ENCODE measurements around the gene FGF18. TPM values are rescaled to one million over a fixed set of nuclear protein-coding genes. Genes with fewer than 3 reads are reported as not detected.
"Not testable (repeated sequence)": the region's sequence is repeated elsewhere in the genome, so short reads cannot be mapped to it uniquely, and the experiment has no call there.

FGF18 gene, protein sequence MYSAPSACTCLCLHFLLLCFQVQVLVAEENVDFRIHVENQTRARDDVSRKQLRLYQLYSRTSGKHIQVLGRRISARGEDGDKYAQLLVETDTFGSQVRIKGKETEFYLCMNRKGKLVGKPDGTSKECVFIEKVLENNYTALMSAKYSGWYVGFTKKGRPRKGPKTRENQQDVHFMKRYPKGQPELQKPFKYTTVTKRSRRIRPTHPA
- total RNA-seq (under 1 TPM; 0.38 to 0.42 TPM), polyA plus RNA-seq (not detected), total RNA-seq (0.06 to 1.5 (median 0.20) reads per million in 6 experiments)

DNA sequence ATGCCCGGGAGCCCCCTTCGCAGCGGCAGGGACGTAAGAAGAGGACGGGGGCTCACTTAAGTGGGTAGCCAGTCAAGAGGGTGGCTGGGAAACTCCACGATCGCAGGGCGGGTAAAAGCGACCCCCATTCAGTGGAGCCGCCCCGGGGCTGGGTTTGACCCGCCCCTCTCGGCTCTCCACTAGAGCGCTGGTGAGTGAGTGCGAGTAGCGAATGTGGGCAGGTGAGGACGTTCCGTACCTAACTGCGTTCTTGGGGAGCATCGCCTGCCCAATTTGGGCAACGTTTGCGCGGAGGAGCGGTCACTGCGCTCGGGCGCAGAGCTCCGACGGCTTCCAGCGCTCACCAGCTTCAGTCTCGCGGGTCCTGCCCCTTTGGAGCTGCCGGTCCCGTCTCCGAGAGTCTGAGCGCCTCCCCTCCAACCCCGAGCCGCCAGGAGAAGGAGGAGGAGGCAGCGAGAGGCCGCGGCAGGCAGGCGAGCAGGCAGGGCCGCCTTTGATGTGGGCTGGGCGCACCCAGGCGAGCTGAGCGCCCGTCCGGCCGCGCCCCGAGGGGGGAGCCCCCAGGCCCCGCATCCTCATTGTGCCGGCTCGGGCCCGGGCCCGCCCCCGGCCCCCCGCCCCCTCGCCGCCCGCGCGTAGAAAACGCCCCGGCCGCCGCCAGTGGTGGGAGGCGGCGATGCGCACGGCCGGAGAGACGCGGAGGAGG lies at the start of gene FGF18:
FGF18 (plus strand) TSS at position 666 of the 706 bp plus-strand sequence. CDS start 553 bp downstream, outside the sequence.
- peaks cover 6 to 37% (median 22%) of the 10 kb centered on the region in 5 donors for H3K27me3 Mint-ChIP-seq
- H3K9me3 Mint-ChIP-seq = no peaks in the 10 kb centered on the region
- POLR2A ChIA-PET = interaction anchor here (0.5 to 1.3 kb wide), 3 partner anchors 30 to 495 kb away, joined by 3 to 5 read pairs (median 3); partner anchors contain the start of gene NPM1
- H3K4me1 Mint-ChIP-seq = peaks cover 10 to 15% (median 13%) of the 10 kb centered on the region in 4 donors
- H3K4me3 Mint-ChIP-seq = peak within 1 kb of the TSS; percentile 72 to 90 (median 84)
- peak; percentile 31 to 46 for ATAC-seq
- H3K27ac Mint-ChIP-seq = peak within 1 kb of the TSS in 2 of 10 donors; percentile 21 to 71
- peaks cover 0 to 1% (median 0%) of the 10 kb centered on the region in 3 donors for H3K36me3 Mint-ChIP-seq
- DNase-seq = peak in 7 of 10 donors; percentile 11 to 48 (median 22)

- Mint-ChIP-seq H3K27me3 (peaks cover 5 to 18% (median 12%) of the 10 kb centered on the region in 5 donors), H3K27ac (no peak overlapping the region), H3K4me1 (peaks cover 0 to 1% (median 0%) of the 10 kb centered on the region in 4 donors), H3K36me3 (no peaks in the 10 kb centered on the region), H3K4me3 (no peak overlapping the region), H3K9me3 (no peaks in the 10 kb centered on the region)
- DNase-seq (no peak), ATAC-seq (no peak)
- POLR2A ChIA-PET = no interaction called here
Observed at GRCh38 chr5:171369898-171370297, 49.5 kb upstream of the FGF18 start.

GRCh38 chr5:171370881-171371280 lies 48.6 kb upstream of the FGF18 start:
- H3K36me3 Mint-ChIP-seq, H3K27me3 Mint-ChIP-seq, DNase-seq, ATAC-seq, H3K4me3 Mint-ChIP-seq, H3K9me3 Mint-ChIP-seq, H3K27ac Mint-ChIP-seq, H3K4me1 Mint-ChIP-seq, POLR2A ChIA-PET: not testable (repeated sequence)

DNA sequence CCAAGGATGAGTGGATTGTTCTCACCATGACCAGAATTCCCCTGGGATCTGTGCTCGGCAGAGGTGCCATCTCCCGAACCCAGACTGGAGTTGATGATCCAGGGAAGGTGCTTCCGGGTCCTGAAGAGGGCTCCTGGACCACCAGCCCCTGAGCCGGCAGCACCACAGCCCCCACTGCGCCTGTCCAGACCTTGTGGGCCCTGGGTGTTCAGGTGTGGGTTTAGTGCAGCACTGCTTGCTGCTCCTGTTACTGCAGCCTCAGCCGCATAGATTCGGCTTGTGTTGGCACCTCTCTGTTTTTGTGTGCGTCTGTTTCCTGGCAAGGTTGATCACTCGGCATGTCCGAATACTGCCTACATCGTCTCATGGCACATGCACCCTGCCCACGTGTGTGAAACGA lies 48.1 kb upstream of the FGF18 start:
- DNase-seq (no peak), ATAC-seq (no peak)
- Mint-ChIP-seq H3K27ac (no peak overlapping the region), H3K9me3 (no peaks in the 10 kb centered on the region), H3K4me3 (no peak overlapping the region), H3K36me3 (no peaks in the 10 kb centered on the region), H3K4me1 (peaks cover 0 to 1% (median 0%) of the 10 kb centered on the region in 4 donors), H3K27me3 (peaks cover 2 to 7% (median 7%) of the 10 kb centered on the region in 5 donors)
- POLR2A ChIA-PET = no interaction called here

DNA sequence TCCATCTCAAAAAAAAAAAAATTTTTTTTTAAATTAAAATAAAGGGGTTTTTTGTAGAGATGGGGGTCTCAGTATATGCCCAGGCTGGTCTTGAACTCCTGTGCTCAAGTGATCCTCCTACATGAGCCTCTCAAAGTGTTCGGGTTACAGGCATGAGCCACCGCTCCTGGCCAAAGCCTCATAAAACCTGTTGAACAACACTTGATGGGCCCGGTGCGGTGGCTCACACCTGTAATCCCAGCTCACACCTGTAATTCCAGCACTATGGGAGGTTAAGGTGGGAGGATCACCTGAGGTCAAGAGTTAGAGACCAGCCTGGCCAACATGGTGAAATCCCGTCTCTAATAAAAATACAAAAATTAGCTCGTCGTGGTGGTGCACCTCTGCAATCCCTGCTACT lies 39.5 kb upstream of the FGF18 start:
- Mint-ChIP-seq H3K36me3 (no peaks in the 10 kb centered on the region), H3K9me3 (no peaks in the 10 kb centered on the region), H3K27me3 (no peaks in the 10 kb centered on the region), H3K4me1 (no peaks in the 10 kb centered on the region), H3K4me3 (no peak overlapping the region), H3K27ac (no peak overlapping the region)
- DNase-seq = no peak
- no peak for ATAC-seq
- POLR2A ChIA-PET = interaction anchor here (0.5 to 0.7 kb wide), 2 partner anchors 22 to 34 kb away, joined by 3 to 10 read pairs; no protein-coding TSS in a partner anchor

GRCh38 chr5:171384416-171384815 lies 35.0 kb upstream of the FGF18 start:
- H3K27ac Mint-ChIP-seq, H3K27me3 Mint-ChIP-seq, H3K9me3 Mint-ChIP-seq, ATAC-seq, H3K36me3 Mint-ChIP-seq, H3K4me3 Mint-ChIP-seq, DNase-seq, POLR2A ChIA-PET: not testable (repeated sequence)
- H3K4me1 Mint-ChIP-seq = peaks cover 14 to 32% (median 20%) of the 10 kb centered on the region in 4 donors

- Mint-ChIP-seq H3K36me3 (peaks cover 0 to 11% (median 8%) of the 10 kb centered on the region in 3 donors), H3K4me3 (peak overlapping the region in 1 of 10 donors; percentile 4), H3K4me1 (peaks cover 16 to 38% (median 25%) of the 10 kb centered on the region in 4 donors)
- H3K9me3 Mint-ChIP-seq, DNase-seq, H3K27me3 Mint-ChIP-seq, ATAC-seq, POLR2A ChIA-PET, H3K27ac Mint-ChIP-seq: not testable (repeated sequence)
Observed at GRCh38 chr5:171384999-171385398, 34.4 kb upstream of the FGF18 start.

DNA sequence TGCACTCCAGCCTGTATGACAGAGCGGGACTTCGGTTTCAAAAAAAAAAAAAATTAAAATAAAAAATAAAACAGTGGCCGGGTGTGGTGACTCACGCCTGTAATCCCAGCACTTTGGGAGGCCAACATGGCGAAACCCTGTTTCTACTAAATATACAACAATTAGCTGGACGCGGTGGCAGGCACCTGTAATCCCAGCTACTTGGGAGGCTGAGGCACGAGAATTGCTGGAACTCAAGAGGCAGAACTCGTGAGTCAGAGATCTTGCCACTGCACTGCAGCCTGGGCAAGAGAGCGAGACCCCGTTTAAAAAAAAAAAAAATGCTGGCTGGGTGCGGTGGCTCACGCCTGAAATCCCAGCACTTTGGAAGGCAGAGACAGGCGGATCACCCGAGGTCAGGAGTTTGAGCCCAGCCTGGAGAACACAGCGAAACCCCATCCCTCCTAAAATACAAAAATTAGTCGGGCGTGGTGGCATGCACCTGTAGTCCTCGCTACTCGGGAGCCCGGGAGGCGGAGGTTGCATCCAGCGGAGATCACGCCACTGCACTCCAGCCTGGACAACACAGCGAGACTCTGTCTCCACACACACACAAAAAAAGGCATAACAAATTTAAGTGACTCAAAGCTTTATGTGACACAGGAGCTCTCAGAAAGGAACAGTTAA lies 33.3 kb upstream of the FGF18 start:
- Mint-ChIP-seq H3K36me3 (peaks cover 5 to 21% (median 8%) of the 10 kb centered on the region in 3 donors), H3K4me1 (peaks cover 21 to 49% (median 36%) of the 10 kb centered on the region in 4 donors), H3K4me3 (peak overlapping the region; percentile 11 to 99 (median 50)), H3K9me3 (peaks cover 0 to 5% (median 0%) of the 10 kb centered on the region in 9 donors), H3K27ac (peak overlapping the region in 8 of 10 donors; percentile 47 to 100 (median 72)), H3K27me3 (peaks cover 0 to 7% (median 0%) of the 10 kb centered on the region in 5 donors)
- ATAC-seq (no peak), DNase-seq (no peak)
- POLR2A ChIA-PET = interaction anchor here (1.0 to 1.2 kb wide), 3 partner anchors 20 to 787 kb away, joined by 3 read pairs; no protein-coding TSS in a partner anchor

DNA sequence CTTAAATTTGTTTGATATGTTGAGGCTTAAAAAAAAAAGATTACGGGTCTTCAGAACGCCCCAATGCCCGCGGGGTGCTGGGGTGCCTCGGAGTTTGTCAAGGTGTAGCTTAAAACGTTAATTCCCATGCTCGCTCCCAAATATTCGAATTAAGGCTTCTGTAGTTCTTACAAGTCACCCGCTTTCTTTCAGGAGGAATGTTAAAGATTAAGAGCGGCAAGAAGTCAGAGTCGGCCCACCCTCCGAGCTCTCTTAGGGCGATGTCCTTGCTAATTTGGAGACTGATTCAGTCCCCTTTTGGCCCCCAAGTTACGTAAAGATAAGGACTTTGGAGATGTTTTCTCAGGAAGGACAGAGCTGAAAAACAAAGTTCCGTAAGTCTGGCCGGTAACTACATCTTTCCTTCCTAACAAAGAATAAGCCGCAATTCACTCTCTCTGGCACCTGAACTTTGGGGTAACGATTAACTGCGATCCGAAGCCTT lies 32.5 kb upstream of the FGF18 start:
- H3K4me3 Mint-ChIP-seq = peak overlapping the region; percentile 91 to 99 (median 98)
- peak overlapping the region; percentile 98 to 100 (median 100) for H3K27ac Mint-ChIP-seq
- POLR2A ChIA-PET = interaction anchor here (0.6 to 2.6 kb wide), 10 partner anchors 10 to 1379 kb away, joined by 3 to 19 read pairs (median 3); partner anchors contain the start of genes FBXW11 and FGF18
- peaks cover 0 to 7% (median 0%) of the 10 kb centered on the region in 5 donors for H3K27me3 Mint-ChIP-seq
- no peak for DNase-seq
- peaks cover 0 to 5% (median 0%) of the 10 kb centered on the region in 9 donors for H3K9me3 Mint-ChIP-seq
- peaks cover 8 to 28% (median 8%) of the 10 kb centered on the region in 3 donors for H3K36me3 Mint-ChIP-seq
- ATAC-seq = peak in 1 of 2 donors; percentile 1
- peaks cover 25 to 53% (median 43%) of the 10 kb centered on the region in 4 donors for H3K4me1 Mint-ChIP-seq

DNA sequence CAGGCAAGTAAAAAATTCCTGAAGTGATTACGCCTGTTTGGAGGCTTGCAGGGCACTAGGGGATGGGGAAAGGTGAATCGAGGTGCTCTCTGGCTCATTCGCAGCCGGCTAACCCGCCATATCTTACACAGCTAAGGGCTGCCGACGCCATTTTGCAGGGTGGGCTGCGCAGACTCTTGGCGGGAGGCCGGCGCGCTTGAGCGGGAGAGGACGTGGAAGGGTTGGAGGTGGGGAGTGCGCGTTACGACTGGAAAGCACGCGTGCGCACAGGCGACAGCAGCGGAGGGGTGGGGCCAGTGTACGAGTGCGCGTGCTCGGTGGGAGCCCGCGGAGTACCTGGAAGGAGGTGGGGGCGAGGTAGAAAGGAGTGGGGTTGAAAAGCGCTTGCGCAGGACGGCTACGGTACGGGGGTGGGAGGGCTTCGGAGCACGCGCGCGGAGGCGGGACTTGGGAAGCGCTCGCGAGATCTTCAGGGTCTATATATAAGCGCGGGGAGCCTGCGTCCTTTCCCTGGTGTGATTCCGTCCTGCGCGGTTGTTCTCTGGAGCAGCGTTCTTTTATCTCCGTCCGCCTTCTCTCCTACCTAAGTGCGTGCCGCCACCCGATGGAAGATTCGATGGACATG lies 32.0 kb upstream of the FGF18 start, which contains the start of gene NPM1:
NPM1 (plus strand) TSS at position 505 of the 625 bp plus-strand sequence; CDS start at position 605, 100 bp downstream.
- Mint-ChIP-seq H3K27ac (peak within 1 kb of the TSS; percentile 98 to 100 (median 100)), H3K27me3 (peaks cover 0 to 7% (median 0%) of the 10 kb centered on the region in 5 donors), H3K4me1 (peaks cover 25 to 56% (median 46%) of the 10 kb centered on the region in 4 donors), H3K9me3 (peaks cover 0 to 5% (median 0%) of the 10 kb centered on the region in 9 donors), H3K36me3 (peaks cover 8 to 34% (median 8%) of the 10 kb centered on the region in 3 donors), H3K4me3 (peak within 1 kb of the TSS; percentile 91 to 99 (median 98))
- POLR2A ChIA-PET = interaction anchor here (0.6 to 2.6 kb wide), 14 partner anchors 10 to 1386 kb away, joined by 3 to 19 read pairs (median 3); partner anchors contain the start of genes FBXW11 and FGF18
- DNase-seq = peak; percentile 94 to 99 (median 98)
- ATAC-seq = peak; percentile 84 to 86
